Posterior vena cava (tissue), 2 donors: ENCODE data around the gene DAPK1. TPM values are rescaled to one million over a fixed set of nuclear protein-coding genes. Genes with fewer than 3 reads are reported as not detected.

Experiments
- DNase-seq: peaks from one replicate; pipeline ENCODE4 v3.0.0-alpha.2; 2020; ENCODE audit warnings: low spot score
- intact Hi-C, 2 donors: fragments of 100-400 bp; cut with DNase I; formaldehyde crosslinking; loops; one replicate each; pipeline versions ENCODE4 v1.14.1 to v1.14.2; 2022 to 2023
- total RNA-seq, 2 donors: library from RNA; stranded (reverse); fragmentation: NEBNext Ultra II Directional; extraction: Animal tissue kit (Norgen Biotek cat#: 25700); gene quantifications; one replicate each; pipeline ENCODE4 v1.2.1, GENCODE V29; 2021
- donor health status: DM: yes; HTN: yes; CAD: no.
- donor health status: DM: yes; HTN: yes; CAD: no.

The DAPK1 gene
- total RNA-seq, 2 donors from 2014 or later, result 33.2 to 34.3 TPM

GRCh38 chr9:87556821-87557220, 59.2 kb downstream of the DAPK1 start:
- no peak for DNase-seq
- intact Hi-C loops, result no loop called here

DNA sequence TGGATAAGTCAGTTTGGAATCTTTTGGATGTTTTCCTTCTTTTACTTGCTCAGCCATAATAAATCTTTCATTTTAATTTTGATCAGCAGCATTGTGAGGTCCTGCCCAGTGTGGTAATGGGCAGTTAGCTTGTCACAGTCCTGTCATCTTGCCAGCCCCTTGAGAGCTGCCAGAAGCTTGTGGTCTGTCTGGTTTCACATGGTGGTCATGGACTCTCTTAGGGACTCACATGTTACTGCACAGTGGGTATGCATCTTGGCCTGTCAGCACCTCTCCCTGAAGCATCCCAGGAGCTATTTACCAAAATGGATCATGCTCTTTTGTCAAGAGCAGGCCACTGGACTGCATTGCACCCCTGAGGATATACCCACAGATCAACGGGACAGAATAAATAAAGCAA, 60.3 kb downstream of the DAPK1 start:
- intact Hi-C loops, result no loop called here
- DNase-seq, result no peak

- DNase-seq, result no peak
- intact Hi-C loops, result no loop called here
Measured at GRCh38 chr9:87558606-87559190, 61.0 kb downstream of the DAPK1 start.

DNA sequence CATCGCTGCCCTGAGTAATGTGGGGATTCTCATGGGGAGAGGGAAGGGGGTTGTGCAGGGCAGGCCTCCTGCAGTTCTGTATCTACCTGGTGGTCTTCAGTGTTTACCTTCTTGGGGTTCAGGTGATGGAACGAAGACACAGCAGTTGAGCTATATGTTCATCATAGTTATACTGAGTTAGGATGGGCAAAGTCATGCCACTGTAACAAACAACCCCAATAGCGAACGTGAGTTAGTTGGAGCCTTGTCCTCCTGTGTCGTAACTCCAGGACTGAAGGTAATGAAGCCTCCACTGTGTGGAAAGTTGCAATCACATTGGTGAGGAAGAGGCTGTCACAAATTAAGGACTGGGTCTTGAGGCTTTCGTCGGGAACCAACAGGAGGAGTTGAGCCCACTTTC, 64.4 kb downstream of the DAPK1 start:
- intact Hi-C loops, result no loop called here
- DNase-seq, result no peak

- DNase-seq, result no peak
- intact Hi-C loops, result no loop called here
Measured at GRCh38 chr9:87562530-87563170, 65.0 kb downstream of the DAPK1 start.

DNA sequence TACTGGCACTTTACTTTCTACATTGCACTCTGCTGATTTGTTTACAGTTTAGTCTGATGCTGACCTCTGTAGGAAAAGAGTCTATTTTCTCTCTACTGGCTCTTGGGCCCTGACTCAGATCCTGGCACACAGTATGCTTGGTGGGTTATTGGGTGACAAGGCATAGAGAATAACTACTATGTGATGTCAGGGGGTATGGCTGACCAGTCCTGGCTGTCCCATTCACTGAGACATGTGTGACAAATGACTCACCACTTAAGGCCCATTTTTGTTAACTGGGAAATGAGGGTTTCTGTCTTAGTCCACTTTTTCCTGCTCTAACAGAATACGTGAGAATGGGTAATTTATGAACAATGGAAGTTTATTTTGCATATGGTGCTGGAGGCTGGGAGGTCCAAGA, 66.4 kb downstream of the DAPK1 start:
- no peak for DNase-seq
- intact Hi-C loops, result no loop called here

- intact Hi-C loops, result no loop called here
- no peak for DNase-seq
Measured at GRCh38 chr9:87564791-87565241, 67.1 kb downstream of the DAPK1 start.

GRCh38 chr9:87567001-87567400, 69.3 kb downstream of the DAPK1 start:
- intact Hi-C loops, result no loop called here
- no peak for DNase-seq

GRCh38 chr9:87567571-87567970, 69.9 kb downstream of the DAPK1 start:
- intact Hi-C loops, result no loop called here
- peak; percentile 85 for DNase-seq

GRCh38 chr9:87567983-87568382, 70.3 kb downstream of the DAPK1 start:
- DNase-seq, result no peak
- intact Hi-C loops, result no loop called here

- DNase-seq, result no peak
- intact Hi-C loops, result no loop called here
Measured at GRCh38 chr9:87568401-87568800, 70.7 kb downstream of the DAPK1 start.

DNA sequence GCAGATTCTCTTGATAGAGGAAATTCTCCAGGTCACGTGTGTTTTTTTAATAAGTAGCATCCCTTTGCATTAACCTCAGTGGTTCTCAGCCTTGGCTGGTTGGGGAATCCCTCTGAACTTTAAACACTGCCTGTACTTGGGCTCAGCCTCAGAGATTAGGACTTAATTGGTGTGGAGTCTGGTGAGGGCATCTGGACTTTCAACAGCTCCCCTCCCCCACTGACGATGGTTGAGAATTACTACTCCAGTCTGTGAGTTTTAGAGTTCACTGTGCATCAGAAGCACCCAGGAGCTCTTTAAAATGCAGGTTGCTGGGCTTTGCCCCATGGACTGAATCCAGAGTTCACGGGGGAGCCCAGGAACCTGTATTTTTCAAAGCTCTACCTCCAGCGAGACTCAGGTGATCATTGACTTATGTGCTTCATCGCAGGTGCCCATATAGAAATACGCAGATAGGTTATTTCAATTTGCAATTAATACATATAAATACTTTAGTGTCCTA, 71.4 kb downstream of the DAPK1 start:
- no peak for DNase-seq
- intact Hi-C loops, result no loop called here

DNA sequence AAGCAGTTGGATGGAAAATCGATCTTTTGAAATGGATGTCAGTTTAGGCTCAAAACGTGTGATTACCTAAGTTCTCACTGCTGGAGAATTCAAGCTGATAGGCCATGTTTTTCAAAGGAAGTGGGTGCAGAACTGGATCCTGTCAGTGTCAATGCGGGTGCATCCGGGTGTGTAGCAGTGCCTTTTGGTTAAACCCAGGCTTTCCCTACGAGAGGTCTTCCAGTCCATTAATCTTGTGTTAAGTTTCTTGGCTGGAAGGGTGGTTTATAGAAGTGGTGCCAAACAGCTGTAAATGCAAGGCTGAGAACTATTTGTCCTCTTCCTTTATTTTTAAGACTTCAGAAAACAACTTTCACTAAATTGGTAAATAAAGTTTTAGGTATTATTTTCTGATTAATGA, 71.9 kb downstream of the DAPK1 start:
- no peak for DNase-seq
- intact Hi-C loops, result no loop called here

- intact Hi-C loops, result no loop called here
- no peak for DNase-seq
Measured at GRCh38 chr9:87570000-87570908, 72.6 kb downstream of the DAPK1 start.

DNA sequence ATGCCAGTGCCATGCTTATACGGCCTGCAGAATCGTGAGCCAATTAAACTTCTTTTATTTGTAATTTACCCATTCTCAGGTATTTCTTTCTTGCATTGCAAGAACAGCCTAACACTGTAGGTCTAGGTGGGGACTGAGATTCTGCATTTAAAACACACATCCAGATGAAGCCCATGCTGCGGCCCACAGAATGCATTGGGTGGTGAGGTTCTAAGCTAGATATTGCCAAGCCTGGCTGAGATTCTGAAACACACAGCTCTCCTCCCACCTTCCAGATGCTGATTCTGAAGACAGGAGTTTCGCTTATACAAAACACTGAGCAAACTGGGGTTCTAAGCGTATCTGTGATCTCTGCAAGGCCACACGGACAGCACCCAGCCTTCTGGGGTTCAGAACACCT, 75.1 kb downstream of the DAPK1 start:
- intact Hi-C loops, result no loop called here
- DNase-seq, result no peak

DNA sequence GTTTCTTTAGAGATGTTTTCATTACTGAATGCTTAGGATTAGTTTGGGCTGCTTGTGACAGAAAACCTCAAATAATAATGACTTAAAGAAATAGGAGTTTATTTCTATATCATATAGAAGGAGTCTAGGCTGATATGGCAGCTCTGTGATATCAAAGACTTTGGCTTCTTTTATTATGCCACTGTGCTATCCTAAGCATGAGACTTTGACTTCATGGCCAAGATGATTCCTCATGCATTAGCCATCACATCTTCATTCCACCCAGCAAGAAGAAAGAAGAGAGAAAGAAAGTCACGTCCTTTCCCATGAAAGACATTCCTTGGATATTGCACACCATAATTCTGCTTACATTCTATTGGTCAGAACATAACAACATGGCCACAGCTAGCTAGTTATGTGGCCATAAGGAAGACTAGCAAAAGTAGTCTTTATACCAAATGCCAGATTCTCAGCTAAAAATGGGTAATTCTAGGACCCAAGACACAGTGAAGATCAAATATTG, 76.2 kb downstream of the DAPK1 start:
- intact Hi-C loops, result no loop called here

GRCh38 chr9:87577746-87578145, 80.1 kb downstream of the DAPK1 start:
- intact Hi-C loops, result no loop called here
- DNase-seq, result no peak

More for the DNA sequence above, 76.2 kb downstream of the DAPK1 start:
- DNase-seq, result no peak

GRCh38 chr9:87578625-87579024, 81.0 kb downstream of the DAPK1 start:
- intact Hi-C loops, result no loop called here
- no peak for DNase-seq

GRCh38 chr9:87579781-87580541, 82.3 kb downstream of the DAPK1 start:
- intact Hi-C loops, result no loop called here
- DNase-seq, result no peak
